ENCODE measurements around the gene KLHDC2.
"Not testable (repeated sequence)": the region's sequence is repeated elsewhere in the genome, so short reads cannot be mapped to it uniquely, and the experiment has no call there.

KLHDC2 gene

DNA sequence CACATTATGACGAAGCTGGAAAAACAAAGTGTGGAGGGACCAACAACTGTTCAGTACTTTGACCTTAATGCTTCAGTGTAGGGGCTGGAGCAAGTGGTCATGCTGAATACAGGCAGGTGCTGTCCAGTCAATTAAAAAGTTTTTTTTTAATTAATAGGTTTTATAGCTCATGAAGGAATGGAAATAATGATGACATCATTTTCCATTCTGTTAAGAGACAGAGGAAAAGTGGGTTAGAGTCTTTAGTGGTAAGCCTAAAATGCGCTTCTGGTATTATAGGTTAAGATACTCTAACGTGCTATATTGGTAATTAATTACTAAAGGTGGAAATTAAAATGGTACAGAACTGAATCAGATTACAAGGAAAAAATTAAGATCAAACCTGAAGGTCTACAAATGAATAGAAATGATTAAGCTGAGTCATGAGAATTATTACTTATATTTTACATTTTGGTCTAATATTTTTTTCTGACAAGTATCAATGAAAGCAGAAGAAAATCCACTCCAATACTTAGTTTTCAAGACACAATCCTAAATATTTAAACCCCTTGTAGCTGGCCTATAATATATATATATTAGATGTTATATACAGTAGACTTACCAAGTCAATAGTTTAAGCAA lies 15.6 kb downstream of the KLHDC2 start:
- intact Hi-C loops (cut with DNase I; ENCODE audit: low total_unique reads): no loop called here
- TF ChIP-seq, protein P1, sequence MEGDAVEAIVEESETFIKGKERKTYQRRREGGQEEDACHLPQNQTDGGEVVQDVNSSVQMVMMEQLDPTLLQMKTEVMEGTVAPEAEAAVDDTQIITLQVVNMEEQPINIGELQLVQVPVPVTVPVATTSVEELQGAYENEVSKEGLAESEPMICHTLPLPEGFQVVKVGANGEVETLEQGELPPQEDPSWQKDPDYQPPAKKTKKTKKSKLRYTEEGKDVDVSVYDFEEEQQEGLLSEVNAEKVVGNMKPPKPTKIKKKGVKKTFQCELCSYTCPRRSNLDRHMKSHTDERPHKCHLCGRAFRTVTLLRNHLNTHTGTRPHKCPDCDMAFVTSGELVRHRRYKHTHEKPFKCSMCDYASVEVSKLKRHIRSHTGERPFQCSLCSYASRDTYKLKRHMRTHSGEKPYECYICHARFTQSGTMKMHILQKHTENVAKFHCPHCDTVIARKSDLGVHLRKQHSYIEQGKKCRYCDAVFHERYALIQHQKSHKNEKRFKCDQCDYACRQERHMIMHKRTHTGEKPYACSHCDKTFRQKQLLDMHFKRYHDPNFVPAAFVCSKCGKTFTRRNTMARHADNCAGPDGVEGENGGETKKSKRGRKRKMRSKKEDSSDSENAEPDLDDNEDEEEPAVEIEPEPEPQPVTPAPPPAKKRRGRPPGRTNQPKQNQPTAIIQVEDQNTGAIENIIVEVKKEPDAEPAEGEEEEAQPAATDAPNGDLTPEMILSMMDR (IDR thresholded peaks at IDR 0.05): no peak

DNA sequence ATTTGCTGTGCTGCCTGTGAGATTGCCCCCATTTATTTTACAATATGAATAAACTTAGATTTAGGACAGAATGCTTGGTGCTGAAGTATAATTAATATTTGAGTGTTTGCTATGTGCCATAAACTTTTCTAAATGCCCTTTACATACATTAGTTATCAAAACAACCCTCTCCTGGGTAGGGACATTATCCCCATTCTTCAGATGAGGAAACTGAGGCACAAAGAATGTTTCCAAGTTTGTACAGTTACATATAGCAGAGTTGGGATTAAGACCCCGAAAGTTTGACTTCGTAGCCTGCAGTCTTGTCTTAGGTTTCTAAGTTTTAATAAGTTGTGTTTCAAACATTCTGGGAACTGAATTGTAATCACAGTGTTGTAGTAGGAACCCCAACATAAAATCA lies 18.4 kb downstream of the KLHDC2 start:
- TF ChIP-seq, protein P1 (IDR thresholded peaks at IDR 0.05): no peak
- peaks cover 85 to 97% (median 96%) of the 10 kb centered on the region in 3 donors for H3K36me3 ChIP-seq
- no peak overlapping the region for H3K27ac ChIP-seq
- no peaks in the 10 kb centered on the region for H3K4me1 ChIP-seq
- no peaks in the 10 kb centered on the region for H3K27me3 ChIP-seq
- intact Hi-C loops (cut with DNase I; ENCODE audit: low total_unique reads): no loop called here
- H3K9me3 ChIP-seq: no peaks in the 10 kb centered on the region
- no peak overlapping the region for H3K4me3 ChIP-seq
- DNase-seq: no peak

More for the DNA sequence above, 15.6 kb downstream of the KLHDC2 start:
- no peak for DNase-seq
- Histone ChIP-seq H3K27ac (no peak overlapping the region), H3K27me3 (no peaks in the 10 kb centered on the region), H3K36me3 (peaks cover 96 to 98% (median 97%) of the 10 kb centered on the region in 3 donors), H3K9me3 (no peaks in the 10 kb centered on the region), H3K4me3 (no peak overlapping the region), H3K4me1 (no peaks in the 10 kb centered on the region)

DNA sequence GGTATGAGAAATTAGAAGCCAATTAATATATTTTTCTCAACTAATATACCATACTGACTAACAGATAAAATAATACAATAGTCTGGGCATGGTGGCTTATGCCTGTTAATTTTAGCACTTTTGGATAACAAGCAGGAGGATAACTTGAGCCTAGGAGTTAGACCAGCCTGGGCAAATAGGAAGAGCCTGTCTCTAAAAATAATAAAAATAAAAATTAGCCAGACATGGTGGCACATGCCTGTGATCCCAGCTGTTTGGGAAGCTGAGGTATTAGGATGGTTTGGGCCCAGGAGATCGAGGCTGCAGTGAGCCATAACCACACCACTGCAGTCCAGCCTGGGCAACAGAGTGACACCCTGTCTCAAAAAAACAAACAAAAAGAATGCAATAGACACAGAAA lies 24.7 kb downstream of the KLHDC2 start:
- intact Hi-C loops (cut with DNase I; ENCODE audit: low total_unique reads): no loop called here
- TF ChIP-seq, protein P1 (IDR thresholded peaks at IDR 0.05): no peak
- Histone ChIP-seq H3K9me3 (no peaks in the 10 kb centered on the region), H3K27me3 (no peaks in the 10 kb centered on the region), H3K36me3 (peaks cover 57 to 98% (median 78%) of the 10 kb centered on the region in 3 donors), H3K4me3 (no peak overlapping the region), H3K4me1 (no peaks in the 10 kb centered on the region), H3K27ac (no peak overlapping the region)
- no peak for DNase-seq

DNA sequence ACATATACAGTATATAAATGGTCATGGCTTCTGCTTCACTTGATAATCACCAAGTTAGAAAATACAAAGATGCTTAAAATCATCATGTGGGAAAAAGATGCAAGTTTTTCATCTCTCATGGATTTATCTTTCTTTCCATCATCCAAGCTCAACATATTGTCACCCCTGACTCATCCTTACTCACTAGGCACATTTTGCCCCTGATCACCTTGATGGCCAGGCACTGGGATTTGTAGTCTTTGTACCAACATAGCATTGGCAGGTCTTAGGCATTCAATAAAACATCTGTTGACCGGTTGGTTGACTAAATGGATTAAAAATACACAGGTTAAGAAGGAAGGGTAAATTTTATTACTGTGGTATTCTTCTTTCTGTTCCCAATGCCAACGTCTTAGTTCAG lies 28.1 kb downstream of the KLHDC2 start:
- intact Hi-C loops (cut with DNase I; ENCODE audit: low total_unique reads): no loop called here
- H3K4me3 ChIP-seq: no peak overlapping the region
- H3K27me3 ChIP-seq: no peaks in the 10 kb centered on the region
- peaks cover 65 to 99% (median 80%) of the 10 kb centered on the region in 3 donors for H3K36me3 ChIP-seq
- no peak overlapping the region for H3K27ac ChIP-seq
- TF ChIP-seq, protein P1 (IDR thresholded peaks at IDR 0.05): no peak
- H3K4me1 ChIP-seq: no peaks in the 10 kb centered on the region
- DNase-seq: no peak
- no peaks in the 10 kb centered on the region for H3K9me3 ChIP-seq

DNA sequence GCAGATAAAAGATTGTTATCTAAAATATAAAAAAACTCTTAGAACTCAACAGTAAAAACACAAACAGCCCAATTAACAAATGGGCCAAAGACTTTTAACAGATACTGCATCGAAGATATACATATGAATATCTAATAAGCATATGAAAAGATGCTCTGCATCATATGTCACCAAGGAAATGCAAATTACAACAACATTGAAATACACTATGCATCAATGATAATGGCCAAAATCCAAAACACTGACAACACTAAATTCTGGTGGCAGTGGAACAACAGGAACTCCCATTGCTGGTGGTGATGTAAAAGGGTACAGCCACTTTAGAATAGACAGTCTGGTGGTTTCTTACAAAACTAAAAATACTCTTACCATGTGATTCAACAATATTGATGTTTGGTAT lies 40.8 kb downstream of the KLHDC2 start:
- intact Hi-C loops (cut with DNase I; ENCODE audit: low total_unique reads): no loop called here

DNA sequence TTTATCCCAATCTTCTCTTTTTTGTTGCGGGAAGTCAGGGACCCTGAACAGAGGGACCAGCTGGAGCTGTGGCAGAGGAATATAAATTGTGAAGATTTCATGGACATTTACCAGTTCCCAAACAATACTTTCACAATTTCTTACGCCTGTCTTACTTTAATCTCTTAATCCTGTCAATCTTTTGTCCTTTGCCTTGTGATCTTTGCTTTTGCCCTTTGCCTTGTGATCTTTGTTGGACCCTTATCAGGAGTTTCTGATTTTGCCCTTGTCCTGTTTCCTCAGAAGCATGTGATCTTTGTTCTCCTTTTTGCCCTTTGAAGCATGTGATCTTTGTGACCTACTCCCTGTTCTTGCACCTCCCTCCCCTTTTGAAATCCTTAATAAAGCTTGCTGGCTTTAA lies 48.2 kb downstream of the KLHDC2 start:
- H3K4me3 ChIP-seq; H3K27ac ChIP-seq; intact Hi-C loops (cut with DNase I; ENCODE audit: low total_unique reads); H3K4me1 ChIP-seq; DNase-seq; H3K27me3 ChIP-seq: not testable (repeated sequence)
- Histone ChIP-seq H3K9me3 (peaks cover 0 to 16% (median 6%) of the 10 kb centered on the region in 3 donors), H3K36me3 (peaks cover 82 to 93% (median 90%) of the 10 kb centered on the region in 3 donors)

More for the DNA sequence above, 40.8 kb downstream of the KLHDC2 start:
- Histone ChIP-seq H3K36me3 (peaks cover 80 to 90% (median 87%) of the 10 kb centered on the region in 3 donors), H3K4me3 (no peak overlapping the region), H3K9me3 (peaks cover 0 to 9% (median 0%) of the 10 kb centered on the region in 3 donors), H3K4me1 (no peaks in the 10 kb centered on the region), H3K27ac (no peak overlapping the region), H3K27me3 (no peaks in the 10 kb centered on the region)
- TF ChIP-seq, protein P1 (IDR thresholded peaks at IDR 0.05): no peak
- no peak for DNase-seq

All from tibial artery (tissue), 4 donors.